ENCODE data around the gene NECTIN1. TPM values are rescaled to one million over a fixed set of nuclear protein-coding genes. Genes with fewer than 3 reads are reported as not detected.

The NECTIN1 gene
- total RNA-seq, 1 donor, result 5.8 TPM

- H3K27ac ChIP-seq (ENCODE audit: low read depth, low read length), result no peak overlapping the region
- no peak overlapping the region for H3K4me2 ChIP-seq (ENCODE audit: insufficient read depth, low read length)
- DNase-seq (ENCODE audit: insufficient read length, low spot score, missing footprints), result no peak
- TF ChIP-seq, protein P1, sequence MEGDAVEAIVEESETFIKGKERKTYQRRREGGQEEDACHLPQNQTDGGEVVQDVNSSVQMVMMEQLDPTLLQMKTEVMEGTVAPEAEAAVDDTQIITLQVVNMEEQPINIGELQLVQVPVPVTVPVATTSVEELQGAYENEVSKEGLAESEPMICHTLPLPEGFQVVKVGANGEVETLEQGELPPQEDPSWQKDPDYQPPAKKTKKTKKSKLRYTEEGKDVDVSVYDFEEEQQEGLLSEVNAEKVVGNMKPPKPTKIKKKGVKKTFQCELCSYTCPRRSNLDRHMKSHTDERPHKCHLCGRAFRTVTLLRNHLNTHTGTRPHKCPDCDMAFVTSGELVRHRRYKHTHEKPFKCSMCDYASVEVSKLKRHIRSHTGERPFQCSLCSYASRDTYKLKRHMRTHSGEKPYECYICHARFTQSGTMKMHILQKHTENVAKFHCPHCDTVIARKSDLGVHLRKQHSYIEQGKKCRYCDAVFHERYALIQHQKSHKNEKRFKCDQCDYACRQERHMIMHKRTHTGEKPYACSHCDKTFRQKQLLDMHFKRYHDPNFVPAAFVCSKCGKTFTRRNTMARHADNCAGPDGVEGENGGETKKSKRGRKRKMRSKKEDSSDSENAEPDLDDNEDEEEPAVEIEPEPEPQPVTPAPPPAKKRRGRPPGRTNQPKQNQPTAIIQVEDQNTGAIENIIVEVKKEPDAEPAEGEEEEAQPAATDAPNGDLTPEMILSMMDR (IDR thresholded peaks at IDR 0.05; ENCODE audit: extremely low read depth, low read depth, low read length), result no peak
- H3K27me3 ChIP-seq (ENCODE audit: insufficient read depth, low read length), result peaks cover 5% of the 10 kb centered on the region
- peaks cover 12% of the 10 kb centered on the region for H3K4me1 ChIP-seq (ENCODE audit: insufficient read depth, low read length)
- no peak overlapping the region for H3K4me3 ChIP-seq (ENCODE audit: insufficient read depth, low read length)
- no peaks in the 10 kb centered on the region for H4K20me1 ChIP-seq (ENCODE audit: insufficient read depth, low read length)
- no peaks in the 10 kb centered on the region for H3K9me3 ChIP-seq (ENCODE audit: low read depth, low read length)
- no peaks in the 10 kb centered on the region for H3K36me3 ChIP-seq (ENCODE audit: insufficient read depth, low read length)
- H2AFZ ChIP-seq (ENCODE audit: low read length), result no peak overlapping the region
- no peaks in the 10 kb centered on the region for H3K79me2 ChIP-seq (ENCODE audit: insufficient read depth, low read length)
Measured at GRCh38 chr11:119616586-119617339, 112.2 kb downstream of the NECTIN1 start.

DNA sequence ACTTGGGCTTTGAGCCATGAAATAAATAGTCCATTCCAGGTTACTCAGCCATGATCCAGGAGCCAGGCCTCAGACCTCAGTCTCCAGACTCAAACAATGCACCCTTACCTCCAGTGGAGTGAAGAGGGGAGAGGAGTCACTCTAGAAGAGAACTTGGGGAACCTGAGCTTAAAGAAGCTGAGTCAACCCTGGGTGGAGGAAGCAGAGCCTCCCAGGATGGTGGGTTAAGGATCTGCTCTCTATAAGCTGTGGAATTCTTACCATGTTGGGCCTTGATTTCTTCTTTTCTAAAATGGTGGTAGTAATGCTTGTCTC is 113.2 kb downstream of the NECTIN1 start:
- Histone ChIP-seq H3K27me3 (ENCODE audit: insufficient read depth, low read length) (no peaks in the 10 kb centered on the region), H3K4me2 (ENCODE audit: insufficient read depth, low read length) (no peak overlapping the region), H2AFZ (ENCODE audit: low read length) (peak overlapping the region; percentile 33), H4K20me1 (ENCODE audit: insufficient read depth, low read length) (no peaks in the 10 kb centered on the region), H3K4me1 (ENCODE audit: insufficient read depth, low read length) (peaks cover 12% of the 10 kb centered on the region), H3K9me3 (ENCODE audit: low read depth, low read length) (no peaks in the 10 kb centered on the region), H3K36me3 (ENCODE audit: insufficient read depth, low read length) (no peaks in the 10 kb centered on the region), H3K79me2 (ENCODE audit: insufficient read depth, low read length) (no peaks in the 10 kb centered on the region), H3K27ac (ENCODE audit: low read depth, low read length) (peak overlapping the region; percentile 24), H3K4me3 (ENCODE audit: insufficient read depth, low read length) (no peak overlapping the region)
- DNase-seq (ENCODE audit: insufficient read length, low spot score, missing footprints), result no peak
- TF ChIP-seq, protein P1 (IDR thresholded peaks at IDR 0.05; ENCODE audit: extremely low read depth, low read depth, low read length), result no peak

DNA sequence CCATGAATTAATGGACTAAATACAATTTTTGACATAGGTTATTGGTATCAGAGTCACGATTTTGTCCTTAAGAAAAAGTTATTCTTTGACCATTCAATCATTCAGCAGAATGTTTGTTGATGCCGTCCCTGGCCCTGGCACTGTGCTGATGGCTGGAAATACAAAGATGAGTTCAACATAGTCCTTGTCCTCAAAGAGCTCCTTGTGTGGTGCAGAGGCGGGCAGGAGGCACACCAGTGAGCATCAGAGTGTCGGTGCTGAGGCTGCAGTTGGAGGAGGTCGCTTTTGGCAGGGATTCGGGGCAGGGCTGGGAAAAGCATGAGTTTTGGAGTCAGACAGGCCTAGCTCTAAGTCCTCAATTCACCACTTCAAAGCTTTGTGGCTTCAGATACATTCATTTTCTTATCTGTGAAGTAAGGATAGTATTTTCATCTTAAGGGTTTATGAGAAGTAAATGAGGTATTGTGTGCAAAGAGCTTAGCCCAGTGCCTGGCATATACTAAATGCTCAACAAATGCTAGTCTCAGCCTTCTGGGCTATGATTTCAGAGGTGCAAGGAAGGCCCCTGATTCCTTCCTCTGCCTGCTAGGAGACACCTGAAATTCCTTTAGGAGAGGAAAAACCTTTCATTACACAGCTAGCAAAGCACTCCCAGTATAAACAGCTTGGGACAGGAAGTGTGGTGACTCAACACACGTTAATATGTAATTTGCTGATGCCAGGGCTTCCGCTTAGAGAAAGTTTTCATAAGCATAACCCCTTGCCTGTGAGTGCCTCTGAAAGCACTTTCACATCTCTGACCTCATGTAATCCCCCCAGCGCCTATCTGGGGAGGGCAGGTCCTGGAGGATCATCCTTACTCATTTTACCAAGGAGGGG is 113.8 kb downstream of the NECTIN1 start:
- TF ChIP-seq, protein P1 (IDR thresholded peaks at IDR 0.05; ENCODE audit: extremely low read depth, low read depth, low read length), result no peak
- H3K36me3 ChIP-seq (ENCODE audit: insufficient read depth, low read length), result no peaks in the 10 kb centered on the region
- no peak overlapping the region for H3K4me3 ChIP-seq (ENCODE audit: insufficient read depth, low read length)
- no peaks in the 10 kb centered on the region for H3K27me3 ChIP-seq (ENCODE audit: insufficient read depth, low read length)
- no peaks in the 10 kb centered on the region for H4K20me1 ChIP-seq (ENCODE audit: insufficient read depth, low read length)
- H3K4me1 ChIP-seq (ENCODE audit: insufficient read depth, low read length), result peaks cover 12% of the 10 kb centered on the region
- DNase-seq (ENCODE audit: insufficient read length, low spot score, missing footprints), result peak; percentile 94
- peak overlapping the region; percentile 24 for H3K27ac ChIP-seq (ENCODE audit: low read depth, low read length)
- H3K4me2 ChIP-seq (ENCODE audit: insufficient read depth, low read length), result no peak overlapping the region
- H2AFZ ChIP-seq (ENCODE audit: low read length), result peak overlapping the region; percentile 33
- no peaks in the 10 kb centered on the region for H3K79me2 ChIP-seq (ENCODE audit: insufficient read depth, low read length)
- no peaks in the 10 kb centered on the region for H3K9me3 ChIP-seq (ENCODE audit: low read depth, low read length)
